Effector memory CD4-positive, alpha-beta T cell (primary cell): ENCODE data around the gene GMEB2.

Experiments used
- DNase-seq, 3 donors: peaks; one replicate each; pipeline ENCODE4 v3.0.0-alpha.2; 2020
- H3K27ac ChIP-seq: 2 replicates; pipeline ENCODE4 v1.7.0; 2013; ENCODE audit warnings: mild to moderate bottlenecking, low read length, moderate library complexity; ENCODE audit not compliant: insufficient read depth, poor library complexity, severe bottlenecking
- H3K27me3 ChIP-seq: replicated peaks from 2 replicates; pipeline ENCODE4 v1.7.0; 2013; ENCODE audit warnings: mild to moderate bottlenecking, low read length; ENCODE audit not compliant: insufficient read depth, control insufficient read depth, poor library complexity, severe bottlenecking
- H3K36me3 ChIP-seq: 2 replicates; pipeline ENCODE4 v1.7.0; 2013; ENCODE audit warnings: mild to moderate bottlenecking, low read length, moderate library complexity; ENCODE audit not compliant: control insufficient read depth, insufficient read depth
- H3K4me1 ChIP-seq: 2 replicates; pipeline ENCODE4 v1.7.0; 2013; ENCODE audit warnings: low read length, mild to moderate bottlenecking; ENCODE audit not compliant: control insufficient read depth, insufficient read depth, poor library complexity, severe bottlenecking
- H3K4me3 ChIP-seq: 2 replicates; pipeline ENCODE4 v1.7.0; 2013; ENCODE audit warnings: low read length, low read depth, mild to moderate bottlenecking; ENCODE audit not compliant: insufficient read depth, poor library complexity, severe bottlenecking
- H3K9me3 ChIP-seq: 2 replicates; pipeline ENCODE4 v1.7.0; 2013; ENCODE audit warnings: mild to moderate bottlenecking, low read length, moderate library complexity; ENCODE audit not compliant: control insufficient read depth

Gene GMEB2

GRCh38 chr20:63627129-63627750 lies 339 bp upstream of the GMEB2 start:
- H3K4me1 ChIP-seq, result peaks cover 14% of the 10 kb centered on the region

GRCh38 chr20:63625771-63626423 lies 1.0 kb downstream of the GMEB2 start:
- DNase-seq, result no peak
- Histone ChIP-seq H3K36me3 (no peaks in the 10 kb centered on the region), H3K27ac (peak overlapping the region; percentile 86)

More at GRCh38 chr20:63627129-63627750, 339 bp upstream of the GMEB2 start:
- Histone ChIP-seq H3K27me3 (no peaks in the 10 kb centered on the region), H3K36me3 (no peaks in the 10 kb centered on the region), H3K4me3 (peak overlapping the region; percentile 87), H3K27ac (peak overlapping the region; percentile 89), H3K9me3 (no peaks in the 10 kb centered on the region)
- DNase-seq, result peak; percentile 54 to 91 (median 91)

GRCh38 chr20:63624486-63624885 lies 2.4 kb downstream of the GMEB2 start:
- Histone ChIP-seq H3K36me3 (no peaks in the 10 kb centered on the region), H3K9me3 (no peaks in the 10 kb centered on the region), H3K4me1 (peaks cover 11% of the 10 kb centered on the region), H3K27me3 (no peaks in the 10 kb centered on the region), H3K27ac (no peak overlapping the region), H3K4me3 (no peak overlapping the region)
- no peak for DNase-seq

More at GRCh38 chr20:63625771-63626423, 1.0 kb downstream of the GMEB2 start:
- Histone ChIP-seq H3K9me3 (no peaks in the 10 kb centered on the region), H3K4me3 (peak overlapping the region; percentile 81), H3K4me1 (peaks cover 11% of the 10 kb centered on the region), H3K27me3 (no peaks in the 10 kb centered on the region)

- Histone ChIP-seq H3K4me3 (no peak overlapping the region), H3K36me3 (peaks cover 15% of the 10 kb centered on the region), H3K4me1 (no peaks in the 10 kb centered on the region), H3K27me3 (no peaks in the 10 kb centered on the region), H3K9me3 (no peaks in the 10 kb centered on the region), H3K27ac (no peak overlapping the region)
- DNase-seq, result no peak
These were observed 4.2 kb downstream of the GMEB2 start for GRCh38 chr20:63622732-63623131.

- Histone ChIP-seq H3K4me1 (no peaks in the 10 kb centered on the region), H3K27me3 (no peaks in the 10 kb centered on the region), H3K4me3 (no peak overlapping the region), H3K9me3 (no peaks in the 10 kb centered on the region), H3K36me3 (peaks cover 21% of the 10 kb centered on the region), H3K27ac (no peak overlapping the region)
- no peak for DNase-seq
These were observed 4.8 kb downstream of the GMEB2 start for GRCh38 chr20:63622096-63622495.

GRCh38 chr20:63620991-63621390 lies 5.9 kb downstream of the GMEB2 start:
- Histone ChIP-seq H3K27ac (no peak overlapping the region), H3K4me1 (no peaks in the 10 kb centered on the region), H3K9me3 (no peaks in the 10 kb centered on the region), H3K27me3 (no peaks in the 10 kb centered on the region), H3K4me3 (no peak overlapping the region), H3K36me3 (peaks cover 31% of the 10 kb centered on the region)
- DNase-seq, result no peak

- no peak for DNase-seq
- H3K4me1 ChIP-seq, result no peaks in the 10 kb centered on the region
- H3K27me3 ChIP-seq, result no peaks in the 10 kb centered on the region
- peaks cover 31% of the 10 kb centered on the region for H3K36me3 ChIP-seq
- H3K27ac ChIP-seq, result no peak overlapping the region
- H3K4me3 ChIP-seq, result no peak overlapping the region
- no peaks in the 10 kb centered on the region for H3K9me3 ChIP-seq
These were observed 7.4 kb downstream of the GMEB2 start for GRCh38 chr20:63619505-63619904.

- Histone ChIP-seq H3K36me3 (peaks cover 31% of the 10 kb centered on the region), H3K4me3 (no peak overlapping the region), H3K27ac (no peak overlapping the region), H3K27me3 (no peaks in the 10 kb centered on the region), H3K9me3 (no peaks in the 10 kb centered on the region), H3K4me1 (no peaks in the 10 kb centered on the region)
- DNase-seq, result no peak
These were observed 7.8 kb downstream of the GMEB2 start for GRCh38 chr20:63619086-63619485.

GRCh38 chr20:63618291-63618980 lies 8.5 kb downstream of the GMEB2 start:
- Histone ChIP-seq H3K27ac (no peak overlapping the region), H3K9me3 (no peaks in the 10 kb centered on the region), H3K4me1 (no peaks in the 10 kb centered on the region), H3K4me3 (no peak overlapping the region), H3K36me3 (peaks cover 31% of the 10 kb centered on the region), H3K27me3 (no peaks in the 10 kb centered on the region)
- DNase-seq, result no peak

- DNase-seq, result no peak
- Histone ChIP-seq H3K27me3 (no peaks in the 10 kb centered on the region), H3K36me3 (peaks cover 31% of the 10 kb centered on the region), H3K27ac (no peak overlapping the region), H3K4me3 (no peak overlapping the region), H3K4me1 (no peaks in the 10 kb centered on the region), H3K9me3 (no peaks in the 10 kb centered on the region)
These were observed 9.0 kb downstream of the GMEB2 start for GRCh38 chr20:63617876-63618265.
